Measurements from ENCODE around the gene ASTN1.
"Not testable (repeated sequence)": the region's sequence is repeated elsewhere in the genome, so short reads cannot be mapped to it uniquely, and the experiment has no call there.

ASTN1 gene

GRCh38 chr1:177106614-177107365 lies 57.7 kb downstream of the ASTN1 start:
- Histone ChIP-seq H3K36me3 (replicated peaks) (no peaks in the 10 kb centered on the region), H3K4me3 (no peak overlapping the region), H3K27me3 (ENCODE audit: low read depth) (no peaks in the 10 kb centered on the region), H3K4me1 (no peaks in the 10 kb centered on the region), H3K9me3 (no peaks in the 10 kb centered on the region)
- DNase-seq (ENCODE audit: low spot score in 2 of 2), result no peak
- in situ Hi-C loops (cut with MboI; ENCODE audit: low sequenced_read_pairs), result no loop called here

DNA sequence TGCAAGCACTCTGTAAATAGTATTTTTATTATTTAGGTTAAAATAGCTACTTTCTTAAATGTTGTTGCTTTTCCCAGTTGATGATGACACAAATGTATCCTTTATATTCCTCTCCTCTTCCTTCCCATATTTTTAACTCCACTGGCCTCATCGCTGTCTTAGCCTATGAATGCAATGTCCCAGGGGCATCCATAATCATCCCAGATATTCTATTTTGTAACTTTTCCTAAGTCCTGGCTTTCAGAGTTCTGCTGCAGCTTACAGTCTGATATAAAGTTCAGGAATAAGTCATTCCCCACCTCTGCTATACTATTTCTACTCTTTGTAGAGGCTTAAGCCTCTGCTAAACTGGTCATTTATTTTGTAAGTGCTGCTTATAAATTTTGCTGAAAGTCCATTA lies 58.3 kb downstream of the ASTN1 start:
- Histone ChIP-seq H3K9me3 (no peaks in the 10 kb centered on the region), H3K4me1 (no peaks in the 10 kb centered on the region), H3K27me3 (ENCODE audit: low read depth) (no peaks in the 10 kb centered on the region), H3K36me3 (replicated peaks) (no peaks in the 10 kb centered on the region), H3K4me3 (no peak overlapping the region)
- in situ Hi-C loops (cut with MboI; ENCODE audit: low sequenced_read_pairs), result no loop called here
- DNase-seq (ENCODE audit: low spot score in 2 of 2), result no peak

DNA sequence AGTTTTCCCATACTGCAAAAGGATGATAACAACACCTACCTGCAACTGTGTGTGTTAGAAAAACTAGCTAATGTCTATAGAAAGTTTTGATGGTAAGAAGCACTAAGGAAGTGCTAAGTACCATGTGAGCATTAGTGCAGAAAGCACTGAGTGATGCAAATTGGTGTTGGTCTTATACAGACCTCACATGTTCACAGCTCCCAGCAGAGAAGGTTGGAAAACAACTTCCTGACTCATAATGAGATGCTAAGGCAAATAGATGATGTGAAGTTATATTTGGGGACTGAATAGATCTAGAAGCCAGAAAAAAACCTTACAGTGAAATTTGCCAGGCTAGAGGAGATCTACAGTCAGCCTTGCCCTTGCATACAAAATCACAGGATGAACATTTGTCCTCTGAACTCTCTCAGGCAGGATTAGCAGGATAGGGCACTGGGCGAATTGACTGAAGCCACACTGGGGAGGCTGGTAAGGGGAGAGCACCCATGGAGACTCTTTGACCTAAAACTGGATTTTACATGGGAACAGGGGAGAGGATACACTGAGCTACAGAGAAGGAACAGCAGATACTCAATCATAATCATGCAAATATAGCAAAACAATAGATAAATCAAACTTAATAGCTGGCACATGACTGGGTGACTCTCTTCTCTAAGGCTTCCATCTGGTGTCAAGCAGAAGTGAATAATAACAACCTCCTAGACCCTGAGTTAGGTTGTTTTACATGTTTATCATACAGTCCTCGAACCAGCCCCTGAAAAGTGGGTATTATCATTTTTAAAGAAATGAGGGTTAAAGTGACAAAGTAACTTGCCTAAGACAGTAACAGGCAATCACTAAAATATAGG lies 61.3 kb downstream of the ASTN1 start:
- Histone ChIP-seq H3K27me3 (ENCODE audit: low read depth) (no peaks in the 10 kb centered on the region), H3K4me1 (no peaks in the 10 kb centered on the region), H3K36me3 (replicated peaks) (no peaks in the 10 kb centered on the region), H3K4me3 (no peak overlapping the region), H3K9me3 (no peaks in the 10 kb centered on the region)
- in situ Hi-C loops (cut with MboI; ENCODE audit: low sequenced_read_pairs), result no loop called here
- no peak for DNase-seq (ENCODE audit: low spot score in 2 of 2)

GRCh38 chr1:177092001-177092400 lies 72.5 kb downstream of the ASTN1 start:
- H3K36me3 ChIP-seq (replicated peaks), result no peaks in the 10 kb centered on the region
- H3K27me3 ChIP-seq (ENCODE audit: low read depth), result no peaks in the 10 kb centered on the region
- no peak for DNase-seq (ENCODE audit: low spot score in 2 of 2)
- H3K4me3 ChIP-seq, result no peak overlapping the region
- H3K4me1 ChIP-seq, result no peaks in the 10 kb centered on the region; the same call in 1 of the 2 replicates
- H3K9me3 ChIP-seq, result no peaks in the 10 kb centered on the region
- in situ Hi-C loops (cut with MboI; ENCODE audit: low sequenced_read_pairs), result no loop called here

- Histone ChIP-seq H3K4me3 (no peak overlapping the region), H3K4me1 (no peaks in the 10 kb centered on the region; the same call in 1 of the 2 replicates), H3K9me3 (no peaks in the 10 kb centered on the region), H3K27me3 (ENCODE audit: low read depth) (no peaks in the 10 kb centered on the region), H3K36me3 (replicated peaks) (no peaks in the 10 kb centered on the region)
- in situ Hi-C loops (cut with MboI; ENCODE audit: low sequenced_read_pairs), result no loop called here
- DNase-seq (ENCODE audit: low spot score in 2 of 2), result no peak
Observed at GRCh38 chr1:177091040-177091439, 73.5 kb downstream of the ASTN1 start.

- Histone ChIP-seq H3K4me3 (no peak overlapping the region), H3K36me3 (replicated peaks) (no peaks in the 10 kb centered on the region), H3K4me1 (no peaks in the 10 kb centered on the region), H3K9me3 (no peaks in the 10 kb centered on the region), H3K27me3 (ENCODE audit: low read depth) (no peaks in the 10 kb centered on the region)
- in situ Hi-C loops (cut with MboI; ENCODE audit: low sequenced_read_pairs), result no loop called here
- no peak for DNase-seq (ENCODE audit: low spot score in 2 of 2)
Observed at GRCh38 chr1:177088966-177089365, 75.5 kb downstream of the ASTN1 start.

DNA sequence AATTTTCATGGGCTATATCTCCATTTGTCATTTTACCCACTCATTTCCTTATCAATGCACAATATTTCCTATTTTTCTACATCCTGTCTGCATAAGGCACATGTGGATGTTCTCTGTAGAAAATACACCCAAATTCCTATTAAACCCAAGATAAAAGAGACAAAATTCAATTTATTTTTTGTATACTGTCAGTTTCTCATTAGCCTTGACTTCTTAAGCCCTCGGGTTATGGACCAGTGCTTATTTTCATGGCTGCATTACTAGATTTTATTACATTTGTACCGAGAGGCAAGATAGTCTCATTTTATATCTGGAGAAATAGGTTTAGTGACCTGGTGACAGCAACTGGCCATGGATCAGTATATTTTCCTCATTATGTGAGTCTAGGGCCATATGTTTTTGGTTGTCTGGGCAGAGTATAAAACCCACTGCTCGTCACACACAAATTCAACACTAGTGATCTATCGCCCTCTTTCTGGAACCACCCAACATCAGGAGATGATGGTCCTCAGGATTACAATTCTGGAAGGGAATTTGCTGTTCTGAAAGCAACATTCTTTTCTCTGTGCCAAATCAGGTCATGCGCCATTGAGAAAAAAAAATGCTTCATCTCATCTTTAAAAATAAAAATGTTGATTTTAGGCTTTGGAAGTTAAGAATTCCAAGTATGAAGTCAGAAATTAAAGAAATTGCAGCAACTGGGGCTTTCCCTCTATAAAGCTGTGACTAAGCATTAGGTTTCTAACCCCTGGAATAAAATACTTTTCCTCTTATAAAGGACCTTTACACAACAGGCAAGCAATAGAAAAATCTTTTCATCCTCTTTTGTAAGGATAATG lies 81.4 kb downstream of the ASTN1 start:
- H3K27me3 ChIP-seq (ENCODE audit: low read depth), result no peaks in the 10 kb centered on the region
- no peaks in the 10 kb centered on the region for H3K4me1 ChIP-seq
- no peaks in the 10 kb centered on the region for H3K9me3 ChIP-seq
- no peak for DNase-seq (ENCODE audit: low spot score in 2 of 2)
- in situ Hi-C loops (cut with MboI; ENCODE audit: low sequenced_read_pairs), result no loop called here
- no peak overlapping the region for H3K4me3 ChIP-seq
- no peaks in the 10 kb centered on the region for H3K36me3 ChIP-seq (replicated peaks)

DNA sequence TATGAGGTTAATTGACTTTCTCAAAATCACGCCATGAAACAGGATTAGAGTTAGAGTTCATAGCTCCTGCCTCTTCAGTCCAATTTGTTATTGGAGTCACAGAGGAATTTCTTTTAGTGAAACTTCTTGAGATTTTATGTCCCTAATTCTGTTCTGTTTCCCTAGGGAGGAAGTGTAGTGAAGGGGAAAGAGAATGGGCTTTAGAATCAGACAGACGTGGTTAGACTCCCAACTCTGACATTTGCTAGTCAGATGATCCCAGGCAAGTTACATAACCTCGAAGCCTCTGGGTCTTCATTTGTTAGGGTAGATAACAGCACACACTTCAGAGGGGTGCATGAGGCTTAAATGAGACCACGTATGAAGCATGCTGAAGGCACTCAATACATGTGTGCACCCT lies 83.9 kb downstream of the ASTN1 start:
- no peak for DNase-seq (ENCODE audit: low spot score in 2 of 2)
- in situ Hi-C loops (cut with MboI; ENCODE audit: low sequenced_read_pairs), result no loop called here
- H3K4me1 ChIP-seq, result no peaks in the 10 kb centered on the region

GRCh38 chr1:177077734-177078499 lies 86.6 kb downstream of the ASTN1 start:
- in situ Hi-C loops (cut with MboI; ENCODE audit: low sequenced_read_pairs), result no loop called here
- DNase-seq (ENCODE audit: low spot score in 2 of 2), result no peak

More for the DNA sequence above, 83.9 kb downstream of the ASTN1 start:
- H3K36me3 ChIP-seq (replicated peaks), result no peaks in the 10 kb centered on the region
- H3K27me3 ChIP-seq (ENCODE audit: low read depth), result no peaks in the 10 kb centered on the region
- H3K4me3 ChIP-seq, result no peak overlapping the region
- no peaks in the 10 kb centered on the region for H3K9me3 ChIP-seq

GRCh38 chr1:177077006-177077405 lies 87.5 kb downstream of the ASTN1 start:
- in situ Hi-C loops (cut with MboI; ENCODE audit: low sequenced_read_pairs), result no loop called here
- DNase-seq (ENCODE audit: low spot score in 2 of 2), result no peak
- H3K27me3 ChIP-seq (ENCODE audit: low read depth), result no peaks in the 10 kb centered on the region

More at GRCh38 chr1:177077734-177078499, 86.6 kb downstream of the ASTN1 start:
- no peaks in the 10 kb centered on the region for H3K4me1 ChIP-seq
- H3K36me3 ChIP-seq (replicated peaks), result no peaks in the 10 kb centered on the region
- no peaks in the 10 kb centered on the region for H3K27me3 ChIP-seq (ENCODE audit: low read depth)
- H3K9me3 ChIP-seq, result no peaks in the 10 kb centered on the region
- H3K4me3 ChIP-seq, result no peak overlapping the region

GRCh38 chr1:177074811-177075210 lies 89.7 kb downstream of the ASTN1 start:
- H3K36me3 ChIP-seq (replicated peaks); H3K4me3 ChIP-seq; DNase-seq (ENCODE audit: low spot score in 2 of 2); H3K27me3 ChIP-seq (ENCODE audit: low read depth); H3K9me3 ChIP-seq; H3K4me1 ChIP-seq; in situ Hi-C loops (cut with MboI; ENCODE audit: low sequenced_read_pairs): not testable (repeated sequence)

More at GRCh38 chr1:177077006-177077405, 87.5 kb downstream of the ASTN1 start:
- Histone ChIP-seq H3K9me3 (no peaks in the 10 kb centered on the region), H3K4me1 (no peaks in the 10 kb centered on the region), H3K36me3 (replicated peaks) (no peaks in the 10 kb centered on the region), H3K4me3 (no peak overlapping the region)

GRCh38 chr1:177069490-177069889 lies 95.0 kb downstream of the ASTN1 start:
- H3K4me3 ChIP-seq, result no peak overlapping the region
- in situ Hi-C loops (cut with MboI; ENCODE audit: low sequenced_read_pairs), result loop anchor here (10.0 kb wide), 1 partner anchor 55 kb away; no protein-coding TSS in a partner anchor
- H3K36me3 ChIP-seq (replicated peaks), result no peaks in the 10 kb centered on the region
- no peak for DNase-seq (ENCODE audit: low spot score in 2 of 2)
- H3K27me3 ChIP-seq (ENCODE audit: low read depth), result 0 out of 2 replicates have a peak, but pooled peaks cover 3% of the 10 kb centered on the region
- H3K9me3 ChIP-seq, result no peaks in the 10 kb centered on the region
- no peaks in the 10 kb centered on the region for H3K4me1 ChIP-seq
